ENCODE data around the gene PDZRN4.
"Not testable (repeated sequence)": the region's sequence is repeated elsewhere in the genome, so short reads cannot be mapped to it uniquely, and the experiment has no call there.

PDZRN4 gene

DNA sequence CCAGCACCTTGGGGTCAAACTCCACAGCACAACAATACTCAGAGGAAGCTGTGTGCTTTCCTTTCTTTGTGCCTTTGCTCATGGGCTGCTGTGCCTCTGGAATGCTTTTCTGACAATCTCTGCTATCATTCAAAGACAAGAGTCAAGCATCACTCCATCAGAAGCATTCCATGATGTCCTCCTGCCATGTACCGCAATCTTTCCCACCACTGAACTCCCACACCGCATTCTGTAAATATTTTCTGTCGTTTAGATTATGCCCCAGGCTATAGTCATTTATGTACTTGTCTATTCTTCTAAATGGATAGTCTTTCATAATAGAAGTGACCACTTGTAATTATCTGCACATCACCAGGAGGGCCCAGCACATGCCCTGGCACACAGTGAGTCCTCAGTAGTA lies 327.8 kb downstream of the PDZRN4 start:
- no peak for DNase-seq

DNA sequence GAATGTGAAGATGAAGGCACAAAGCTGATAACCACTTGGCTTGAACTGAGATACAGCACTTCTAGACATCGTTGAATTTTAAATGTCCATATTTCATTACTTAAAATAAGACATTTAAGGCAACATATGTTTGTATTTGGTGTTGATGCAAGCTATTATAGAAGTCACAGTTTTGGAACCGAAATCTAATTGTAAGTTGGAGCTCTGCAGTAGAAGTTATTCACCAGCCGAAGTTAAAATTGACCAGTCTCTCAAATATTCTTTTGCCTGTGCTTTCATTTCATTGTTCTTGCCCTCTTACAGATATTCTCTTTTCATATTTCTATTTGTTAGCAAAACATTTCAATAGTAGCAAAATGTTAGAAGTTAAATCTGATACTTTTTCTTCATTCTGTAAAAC lies 332.7 kb downstream of the PDZRN4 start:
- no peak for DNase-seq

DNA sequence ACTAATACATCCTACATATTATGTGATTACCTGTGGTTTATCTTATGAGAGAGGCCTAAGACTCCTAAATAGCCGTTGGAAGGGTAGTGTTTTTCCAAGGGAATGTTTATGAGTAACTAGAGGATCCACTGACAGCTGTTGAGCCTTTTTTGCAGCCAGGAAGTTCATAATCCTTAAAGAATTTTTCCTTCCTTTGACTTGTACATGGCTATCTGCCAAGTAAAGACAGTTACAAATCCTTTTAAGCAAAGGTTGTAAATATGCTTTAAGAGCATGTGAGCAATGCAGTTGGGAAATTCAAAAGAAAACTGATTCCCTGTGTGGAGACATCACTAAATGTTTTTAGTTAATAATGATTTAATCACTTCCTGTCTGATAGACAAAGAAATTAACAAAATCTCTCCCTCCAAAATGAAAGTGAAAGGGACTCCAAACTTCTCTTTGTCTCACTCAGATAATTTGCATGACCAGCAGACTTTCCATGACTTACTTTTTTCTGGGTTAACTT lies 333.8 kb downstream of the PDZRN4 start:
- DNase-seq: no peak

DNA sequence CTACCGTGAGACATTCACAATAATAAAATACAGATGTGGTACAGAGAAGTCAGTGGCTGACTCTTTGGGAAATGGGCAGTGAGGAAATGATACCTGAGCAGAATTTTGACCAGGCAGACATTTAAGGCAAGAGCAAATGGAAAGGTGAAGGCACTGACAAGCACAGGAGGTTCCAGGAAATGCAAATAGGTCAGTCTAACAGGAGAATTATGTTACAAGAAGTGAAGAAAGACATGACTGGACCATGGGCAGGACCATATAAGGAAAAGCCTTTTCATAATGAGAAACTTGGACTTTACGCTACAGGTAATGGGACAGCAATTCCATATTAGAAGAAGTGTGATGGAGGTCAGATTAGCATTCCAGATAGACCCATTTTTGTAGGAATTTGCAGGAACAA lies 338.9 kb downstream of the PDZRN4 start:
- DNase-seq: no peak

DNA sequence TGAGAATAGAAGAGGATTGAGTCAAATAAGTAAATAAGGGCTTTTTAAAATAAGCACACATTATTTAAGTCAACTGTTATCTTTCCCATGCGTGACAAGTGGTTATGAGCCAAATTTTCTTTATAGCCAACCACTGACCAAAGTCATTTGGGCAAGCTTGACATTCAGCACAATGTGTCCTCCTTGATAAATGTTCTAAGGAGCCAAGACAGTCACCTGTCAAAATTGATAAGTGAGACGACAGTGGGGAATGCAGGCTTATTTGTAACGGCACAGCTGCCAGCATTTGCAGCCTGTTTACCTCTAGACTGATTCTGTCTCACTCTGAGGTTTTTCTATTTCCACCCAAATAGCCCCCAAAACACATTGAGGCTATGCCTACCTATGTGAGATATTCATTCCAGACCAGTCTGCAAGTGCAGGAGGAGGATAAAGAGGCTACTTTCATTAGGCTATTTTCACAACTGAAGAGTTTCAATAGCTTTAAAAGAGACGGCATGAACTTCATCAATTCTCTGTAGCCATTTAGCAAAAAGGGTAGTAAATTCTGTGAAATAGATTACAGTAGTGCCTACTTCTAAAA lies 339.5 kb downstream of the PDZRN4 start:
- no peak for DNase-seq

DNA sequence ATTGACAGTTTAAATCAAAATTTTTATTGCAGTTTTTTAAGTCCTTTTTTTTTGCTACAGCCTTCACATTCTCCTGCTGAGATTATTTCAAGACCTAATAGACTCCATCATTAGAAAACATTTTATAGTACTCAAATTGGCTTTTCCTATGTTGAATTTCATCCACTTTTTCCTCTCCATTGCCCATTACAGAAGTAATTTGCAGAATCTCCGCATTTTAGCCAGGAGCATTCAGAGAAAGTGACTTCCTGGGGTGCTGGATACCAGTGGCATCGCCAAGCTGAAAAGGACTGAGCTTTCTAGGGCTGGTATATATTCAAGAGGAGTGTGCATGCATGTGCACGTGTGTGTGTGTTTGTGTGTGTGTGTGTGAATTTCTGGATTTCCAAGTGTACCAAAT lies 340.8 kb downstream of the PDZRN4 start:
- no peak for DNase-seq

DNA sequence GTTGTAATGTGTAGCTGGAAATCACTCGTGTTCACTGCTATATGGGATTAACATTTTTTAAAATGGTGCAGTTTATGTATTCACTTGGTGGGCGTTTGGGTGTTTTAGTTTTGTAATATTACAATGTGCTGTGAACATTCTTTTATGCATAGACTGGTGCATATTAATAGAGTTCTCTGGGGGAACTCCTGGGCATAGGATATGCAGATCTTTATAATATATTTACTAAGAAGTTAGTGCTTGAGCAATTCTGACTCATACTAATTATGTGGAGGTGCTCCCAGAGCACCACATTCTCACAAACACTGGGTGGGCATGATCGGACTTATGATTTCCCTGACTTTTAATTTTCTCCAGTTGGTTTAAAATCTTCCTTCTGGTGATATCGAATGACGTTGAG lies 342.3 kb downstream of the PDZRN4 start:
- no peak for DNase-seq

DNA sequence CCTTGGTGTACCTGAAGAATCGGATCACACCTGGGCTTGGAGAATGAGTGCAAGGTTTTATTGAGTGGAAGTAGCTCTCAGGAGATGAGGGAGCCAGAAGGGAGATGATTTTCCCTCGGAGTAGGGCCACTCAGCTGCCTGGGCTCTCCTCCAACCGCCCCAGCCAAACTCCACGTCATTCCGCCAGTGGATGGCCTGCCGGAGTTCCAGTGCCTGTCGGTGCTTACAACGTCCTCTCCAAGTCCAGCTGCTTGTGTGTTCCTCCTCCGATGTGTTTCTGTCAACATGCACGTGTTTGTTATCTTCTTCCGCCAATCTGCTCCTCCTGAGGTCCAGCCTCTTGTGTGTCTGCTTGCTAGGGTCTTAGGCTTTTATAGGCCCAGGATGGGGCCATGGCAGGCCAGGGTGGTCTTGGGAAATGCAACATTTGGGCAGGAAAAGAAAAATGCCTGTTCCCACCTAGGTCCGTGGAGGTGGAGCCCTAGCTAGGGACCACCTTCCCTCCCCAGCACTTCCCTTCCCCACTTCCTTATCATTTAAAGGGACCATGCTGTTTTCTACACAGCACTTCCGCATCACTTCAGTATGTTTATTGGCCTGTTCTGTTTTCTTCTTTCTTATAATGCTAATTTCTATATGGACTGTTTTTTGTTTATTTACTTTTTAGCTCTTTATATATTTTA lies 343.2 kb downstream of the PDZRN4 start:
- DNase-seq: no peak

DNA sequence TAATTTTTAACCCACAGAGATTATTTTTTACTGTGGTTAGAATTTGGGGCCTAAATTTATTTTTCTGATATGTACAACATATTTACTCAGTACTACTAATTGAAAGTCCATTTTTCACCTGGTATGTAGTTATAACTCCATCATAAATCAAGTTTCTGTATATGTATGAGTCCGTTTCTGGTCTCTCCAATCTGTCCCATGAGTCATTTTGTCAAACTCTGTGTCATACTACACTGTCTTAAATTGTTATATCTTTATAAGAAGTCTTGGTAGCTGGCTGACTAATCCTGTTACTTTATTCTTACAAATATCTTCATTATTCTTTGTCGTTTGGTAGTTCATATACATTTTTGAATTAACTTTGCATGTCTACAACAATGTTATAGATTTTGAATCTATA lies 344.0 kb downstream of the PDZRN4 start:
- DNase-seq: no peak

DNA sequence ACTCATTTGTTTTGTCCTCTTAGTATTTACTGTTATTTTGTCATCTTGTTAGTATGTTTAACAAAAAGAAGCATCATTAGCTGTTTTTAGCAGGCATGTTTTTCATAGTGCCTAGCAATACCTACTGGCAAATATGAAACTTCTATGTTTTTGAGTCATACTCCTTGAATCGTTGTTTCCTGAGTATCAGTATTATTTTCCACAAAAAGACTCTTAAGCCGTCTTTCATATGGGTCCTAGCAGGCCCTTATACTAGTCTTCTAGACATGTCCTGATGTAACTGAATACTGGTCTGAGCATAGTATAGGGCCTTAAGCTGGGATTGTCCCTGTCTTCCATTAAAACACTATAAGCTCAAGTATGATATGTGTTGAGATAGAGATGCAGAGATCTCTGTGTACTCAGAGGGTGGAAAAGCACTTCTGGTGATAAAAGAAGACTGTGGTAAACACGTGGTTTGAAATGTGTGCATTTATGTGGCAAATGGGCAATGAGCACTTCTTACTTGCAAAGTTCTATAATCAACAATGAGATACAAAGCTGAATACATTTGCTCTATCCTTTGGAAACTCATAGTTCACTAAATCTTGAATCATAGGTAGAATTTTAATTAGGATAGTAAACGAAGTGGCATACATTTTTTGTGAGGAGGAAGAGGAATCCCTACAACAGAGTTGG lies 348.8 kb downstream of the PDZRN4 start:
- DNase-seq: no peak

DNA sequence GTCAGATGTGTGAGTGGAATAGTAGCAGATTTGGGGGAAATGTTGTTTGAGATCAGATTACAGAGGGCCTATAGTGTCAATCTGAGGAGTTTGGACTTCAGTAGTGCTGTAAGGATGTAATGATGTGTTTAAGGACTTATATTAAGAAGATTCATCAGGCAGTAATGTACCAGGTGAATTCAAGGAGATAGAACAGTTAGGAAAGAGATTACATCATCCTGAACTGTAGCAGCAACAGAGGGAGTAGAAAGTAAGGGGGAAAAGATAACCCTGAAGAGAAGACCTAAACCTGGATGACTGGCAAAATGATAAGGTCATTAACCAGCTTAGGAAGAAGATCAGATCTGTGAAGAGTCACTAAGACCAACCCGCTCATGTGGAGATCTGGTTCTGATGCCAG lies 349.4 kb downstream of the PDZRN4 start:
- no peak for DNase-seq

DNA sequence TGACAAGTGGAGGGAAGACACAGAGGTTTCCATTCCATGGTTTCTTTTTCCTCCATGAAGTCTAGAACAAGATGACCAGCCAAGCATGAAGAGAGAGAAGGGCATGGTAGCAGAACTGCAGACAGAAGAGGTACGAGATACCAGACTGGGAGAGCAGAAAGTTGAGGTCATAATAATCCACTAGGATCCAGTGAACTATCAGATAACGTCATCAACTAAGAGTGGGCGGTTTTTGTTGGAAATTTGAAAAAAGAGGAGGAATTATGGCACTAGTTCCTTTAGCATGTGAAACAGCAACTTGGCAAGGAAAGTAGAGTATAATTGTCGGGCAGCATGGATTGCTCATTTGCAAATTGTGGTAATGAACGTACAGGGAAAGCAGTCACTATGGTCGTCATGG lies 357.6 kb downstream of the PDZRN4 start:
- DNase-seq: no peak

DNA sequence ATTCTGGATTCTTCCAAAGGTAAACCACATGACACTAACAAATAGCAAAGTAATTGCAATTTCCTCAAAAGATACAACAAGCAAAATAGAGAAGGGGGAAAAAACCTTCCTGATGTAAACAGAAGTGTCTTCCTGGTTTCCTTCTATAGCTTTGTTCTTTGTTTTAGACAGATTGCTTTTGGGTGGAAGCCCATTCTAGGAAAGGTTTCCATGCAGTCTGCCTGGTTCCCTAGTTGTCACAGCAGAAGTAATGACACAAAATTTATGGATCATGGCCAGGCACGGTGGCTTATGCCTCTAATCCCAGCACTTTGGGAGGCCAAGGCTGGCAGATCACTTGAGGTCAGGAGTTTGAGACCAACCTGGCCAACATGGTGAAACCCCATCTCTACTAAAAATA lies 359.0 kb downstream of the PDZRN4 start:
- DNase-seq: not testable (repeated sequence)

DNA sequence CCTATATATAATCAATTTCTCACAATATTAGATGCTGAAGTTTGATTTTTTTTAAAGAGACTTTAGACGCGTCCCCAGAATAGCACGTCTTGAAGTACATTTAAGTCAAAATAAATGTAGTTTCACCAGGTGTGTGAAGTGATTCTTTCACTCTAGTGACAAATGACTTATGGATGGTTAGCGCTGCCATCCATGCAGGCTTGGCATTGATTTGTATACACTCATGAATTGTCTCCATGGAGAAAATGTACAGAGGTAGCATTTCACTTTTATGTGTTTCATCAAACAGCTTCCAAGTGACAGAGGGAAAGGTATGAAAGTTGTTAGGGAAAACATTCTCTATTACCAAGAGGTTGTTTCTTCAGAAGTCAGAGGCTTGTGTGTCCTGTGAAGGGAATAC lies 360.8 kb downstream of the PDZRN4 start:
- DNase-seq: no peak

DNA sequence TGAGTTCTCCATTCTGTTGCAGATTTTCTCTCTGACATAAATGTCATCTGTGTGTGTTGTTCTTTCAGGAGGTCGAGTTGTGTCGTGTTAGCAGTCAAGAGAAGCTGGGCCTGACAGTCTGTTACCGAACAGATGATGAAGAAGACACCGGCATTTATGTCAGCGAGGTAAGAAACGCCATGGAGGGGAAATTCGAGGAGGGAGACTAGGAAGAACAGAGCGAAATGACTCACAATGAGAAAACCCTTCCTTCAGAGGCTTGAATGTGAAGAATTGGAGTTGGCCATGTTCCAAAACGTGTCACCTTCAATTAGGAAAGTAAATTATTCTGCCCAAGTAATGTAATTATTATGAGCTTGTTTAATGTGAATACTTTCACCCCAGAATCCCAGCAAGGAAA lies 364.5 kb downstream of the PDZRN4 start:
- no peak for DNase-seq

DNA sequence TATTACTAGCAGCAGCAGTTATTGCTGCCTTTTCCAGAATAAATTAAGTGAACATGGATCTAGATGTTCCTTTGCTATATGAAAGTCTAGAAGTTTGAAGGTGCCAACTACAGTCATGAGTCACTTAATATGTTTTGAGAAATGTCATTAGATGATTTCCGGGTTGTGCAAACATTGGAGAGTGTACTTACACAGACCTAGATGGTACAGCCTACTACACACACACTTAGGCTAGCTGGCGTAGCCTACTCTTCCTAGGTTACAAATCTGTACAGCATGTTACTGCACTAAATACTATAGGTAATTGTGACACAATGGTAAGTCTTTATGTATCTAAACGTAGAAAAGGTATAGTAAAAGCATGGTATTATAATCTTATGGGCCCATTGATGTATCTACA lies 368.1 kb downstream of the PDZRN4 start:
- DNase-seq: no peak

DNA sequence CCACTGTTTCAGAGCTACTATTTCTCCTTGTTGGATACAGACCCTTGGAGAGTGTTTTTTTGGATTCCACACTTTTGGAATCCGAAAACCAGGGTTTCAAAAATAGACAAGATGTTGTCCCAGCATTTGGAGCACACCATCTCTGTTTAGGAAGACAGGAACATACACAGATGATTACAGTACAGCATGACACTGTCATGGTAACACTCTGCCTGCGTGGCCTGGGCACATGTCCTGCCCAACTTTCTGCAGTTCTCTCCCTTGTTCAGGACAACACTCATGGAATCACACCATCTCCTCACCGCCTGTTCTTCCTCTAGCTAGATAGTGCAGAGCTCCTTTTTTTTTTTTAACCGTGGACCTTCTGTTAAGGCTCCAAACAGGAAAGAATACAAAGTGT lies 369.2 kb downstream of the PDZRN4 start:
- no peak for DNase-seq

DNA sequence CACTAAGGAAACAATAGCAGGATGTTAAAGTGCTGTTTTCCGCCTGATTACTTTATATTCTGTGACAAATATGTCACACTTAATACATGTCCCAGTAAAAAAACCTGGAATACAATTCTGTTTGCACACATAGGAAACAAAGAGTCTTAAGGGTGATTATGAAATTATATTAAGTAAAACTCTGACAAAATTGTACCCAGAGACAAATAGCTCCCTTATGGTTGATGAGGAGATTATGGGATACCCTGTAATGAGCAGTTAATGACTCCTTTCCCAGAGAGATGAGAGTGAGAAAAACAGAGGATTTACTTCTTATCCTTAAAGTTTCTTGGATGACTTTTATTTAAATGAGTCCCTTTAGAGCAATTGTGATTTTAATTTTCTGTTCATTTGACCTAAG lies 370.6 kb downstream of the PDZRN4 start:
- DNase-seq: no peak

DNA sequence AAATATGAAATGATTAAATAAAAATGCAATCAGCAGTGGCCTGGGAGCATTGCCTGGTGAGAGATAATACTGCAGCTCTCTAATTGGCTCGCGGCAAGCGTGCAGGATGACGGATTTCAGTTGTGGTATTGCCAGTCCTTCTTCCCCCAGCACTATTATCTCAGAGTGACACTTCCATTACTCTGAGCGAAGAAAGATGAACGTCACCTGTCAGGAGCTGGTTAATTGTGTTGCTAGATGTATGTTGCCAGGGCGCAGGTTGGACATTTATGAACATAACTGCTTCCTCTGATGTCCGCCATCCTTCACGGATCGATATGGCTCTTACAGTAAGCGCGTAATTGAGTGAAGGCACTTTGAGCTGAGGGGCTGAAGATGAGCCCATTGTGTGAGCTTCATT lies 374.9 kb downstream of the PDZRN4 start:
- no peak for DNase-seq

DNA sequence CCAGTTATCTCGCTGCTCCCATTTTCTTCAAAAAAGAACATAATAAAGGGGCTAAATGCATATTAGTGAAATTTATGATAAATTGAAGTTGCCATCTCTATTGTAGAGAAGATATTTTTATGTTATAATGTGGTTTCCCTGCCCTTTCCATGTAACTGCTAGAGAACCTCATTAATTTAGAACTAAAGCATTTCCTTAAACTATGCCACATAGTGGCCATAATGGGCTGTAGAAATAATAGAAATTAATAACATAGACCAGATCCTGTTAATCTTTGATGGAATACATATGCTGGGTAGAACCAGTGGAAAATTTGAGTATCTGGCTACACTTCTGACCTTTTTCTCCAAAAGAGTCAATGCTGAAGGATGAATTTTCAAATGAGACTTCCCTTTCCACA lies 376.7 kb downstream of the PDZRN4 start:
- DNase-seq: no peak

DNA sequence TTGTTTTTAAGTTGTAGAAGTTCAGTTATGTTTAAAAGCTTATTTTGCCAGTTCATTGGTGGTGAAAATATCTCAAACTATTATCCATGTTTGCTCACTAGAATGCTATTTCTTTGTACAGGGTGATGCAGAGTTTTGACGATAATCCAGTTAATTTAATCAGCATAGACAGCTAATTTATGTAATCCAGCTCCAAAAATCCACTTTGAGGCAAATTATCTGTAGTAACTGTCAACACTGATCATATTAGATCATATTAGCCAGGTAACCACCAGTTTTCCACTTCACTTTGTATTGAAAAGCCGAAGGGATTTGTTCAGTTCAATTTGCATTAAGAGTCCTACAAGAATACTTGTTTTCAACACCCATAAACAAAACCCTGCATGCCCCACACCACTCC lies 378.6 kb downstream of the PDZRN4 start:
- no peak for DNase-seq

DNA sequence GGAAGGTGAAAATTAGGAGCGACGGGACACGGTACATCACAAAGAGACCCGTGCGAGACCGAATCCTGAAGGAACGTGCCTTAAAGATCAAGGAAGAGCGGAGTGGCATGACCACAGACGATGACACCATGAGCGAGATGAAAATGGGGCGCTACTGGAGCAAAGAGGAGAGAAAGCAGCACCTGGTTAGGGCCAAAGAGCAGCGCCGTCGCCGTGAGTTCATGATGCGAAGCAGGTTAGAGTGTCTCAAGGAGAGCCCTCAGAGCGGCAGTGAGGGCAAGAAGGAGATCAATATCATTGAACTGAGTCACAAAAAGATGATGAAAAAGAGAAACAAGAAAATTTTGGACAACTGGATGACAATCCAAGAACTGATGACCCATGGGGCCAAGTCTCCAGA lies 385.3 kb downstream of the PDZRN4 start:
- DNase-seq: no peak

DNA sequence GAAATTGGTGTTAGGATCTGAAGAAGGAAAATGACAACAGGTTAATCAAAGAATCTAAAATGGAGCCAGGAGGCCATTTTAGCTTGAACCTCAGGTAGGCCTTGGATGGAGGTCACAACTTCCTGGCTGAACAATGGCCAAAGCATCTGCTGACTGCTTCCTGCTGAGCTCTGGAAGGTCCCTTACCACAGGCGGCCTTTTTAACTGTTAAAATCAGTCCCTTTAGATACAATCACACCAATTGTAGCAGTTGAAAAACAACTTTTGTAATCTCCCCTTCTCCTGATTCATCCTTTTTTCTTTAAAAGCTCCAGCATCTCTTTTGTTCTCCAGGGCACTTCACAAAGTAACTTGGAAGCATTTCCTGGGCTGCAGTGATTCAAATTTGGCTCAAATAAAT lies 388.8 kb downstream of the PDZRN4 start:
- DNase-seq: no peak

DNA sequence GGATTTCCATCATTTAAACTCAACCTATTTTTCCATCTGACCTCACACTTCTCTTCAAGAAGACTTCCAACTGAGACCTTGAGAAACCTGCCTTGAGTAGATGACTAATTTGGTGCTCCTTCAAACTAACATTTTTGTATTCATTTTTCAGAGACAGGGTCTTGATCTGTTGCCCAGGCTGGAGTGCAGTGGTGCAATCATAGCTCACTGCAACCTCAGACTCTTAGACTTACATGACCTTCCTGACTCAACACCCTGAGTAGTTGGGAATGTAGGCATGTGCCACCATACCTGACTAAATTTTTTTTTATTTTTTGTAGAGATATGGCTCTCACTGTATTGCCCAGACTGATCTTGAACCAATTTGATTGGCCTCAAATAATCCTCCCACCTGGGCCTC lies 389.9 kb downstream of the PDZRN4 start:
- DNase-seq: no peak

DNA sequence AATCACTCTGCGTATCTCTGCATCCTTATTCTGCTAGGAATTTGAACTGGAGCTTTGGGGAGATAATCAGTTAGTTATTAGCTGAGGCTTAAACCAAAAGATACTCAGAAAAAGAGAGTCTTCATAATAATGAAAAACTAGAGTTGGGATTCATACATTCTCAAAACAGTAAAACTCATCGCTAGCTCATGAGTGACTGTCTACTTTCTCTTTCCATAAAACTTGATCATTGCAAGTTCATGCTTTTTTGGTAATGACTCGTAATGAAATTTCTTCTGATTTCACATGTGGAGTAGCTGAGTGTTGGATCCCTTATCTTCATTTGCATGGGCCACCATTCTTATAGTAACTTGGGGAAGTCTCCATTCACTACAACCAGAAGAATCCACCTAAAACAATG lies 397.7 kb downstream of the PDZRN4 start:
- no peak for DNase-seq
